PC-3 (cell line): ENCODE results near the gene PTPRF. TPM values are rescaled to one million over a fixed set of nuclear protein-coding genes. Genes with fewer than 3 reads are reported as not detected.

ENCODE experiments used
- ATAC-seq: fragments of 200-7000 bp; cut with Tn5 transposase; 2 replicates; pipeline ENCODE4 v1.9.1; 2020; ENCODE audit warnings: mild to moderate bottlenecking, moderate library complexity
- BruUV-seq: library from RNA; stranded (reverse); fragments of 400-500 nt; replicated peaks from 2 replicates; lab custom pipeline; 2021; lab: Mats Ljungman, UMichigan
- CTCF ChIA-PET: fragments of 300-600 bp; sonication (Branson Sonifier 250); formaldehyde crosslinking; loops from one replicate; lab custom pipeline; 2022; ENCODE audit warnings: antibody characterized with exemption; lab: Charles Lee
- POLR2A ChIA-PET: fragments of 300-600 bp; sonication (Branson Sonifier 250); formaldehyde crosslinking; loops from one replicate; lab custom pipeline; 2022; ENCODE audit warnings: antibody characterized with exemption; ENCODE audit not compliant: unreplicated experiment; lab: Charles Lee
- DNase-seq: peaks from one replicate; pipeline ENCODE4 v3.0.0-alpha.2; 2015
- H2AFZ ChIP-seq: fragments of 300-600 bp; sonication (generic); 2 replicates; pipeline ENCODE4 v1.6.0; 2016; ENCODE audit warnings: antibody characterized with exemption, low read length
- H3F3A ChIP-seq: fragments of 300-600 bp; sonication (generic); one replicate; pipeline ENCODE4 v1.6.0; 2017; ENCODE audit warnings: antibody characterized with exemption, low read length, control low read depth, mild to moderate bottlenecking; ENCODE audit not compliant: unreplicated experiment
- H3K27ac ChIP-seq: fragments of 300-600 bp; sonication (generic); 2 replicates; pipeline ENCODE4 v1.5.1; 2016; ENCODE audit warnings: mild to moderate bottlenecking, low read length
- H3K27me3 ChIP-seq: fragments of 300-600 bp; sonication (generic); 2 replicates; pipeline ENCODE4 v1.6.1; 2016; ENCODE audit warnings: low read length, mixed read lengths
- H3K36me3 ChIP-seq: fragments of 300-600 bp; sonication (generic); 2 replicates; pipeline ENCODE4 v1.6.1; 2016; ENCODE audit warnings: low read depth, mixed run types, low read length, mixed read lengths
- H3K4me1 ChIP-seq: fragments of 300-600 bp; sonication (generic); 2 replicates; pipeline ENCODE4 v1.5.1; 2016; ENCODE audit warnings: low read length; ENCODE audit not compliant: insufficient read depth
- H3K4me2 ChIP-seq: fragments of 300-600 bp; sonication (generic); 2 replicates; pipeline ENCODE4 v1.6.0; 2016; ENCODE audit warnings: low read length
- H3K4me3 ChIP-seq: fragments of 300-600 bp; sonication (generic); 2 replicates; pipeline ENCODE4 v1.5.1; 2016; ENCODE audit warnings: mild to moderate bottlenecking, low read length, mixed read lengths
- H3K79me2 ChIP-seq: fragments of 300-600 bp; sonication (generic); 2 replicates; pipeline ENCODE4 v1.6.1; 2017; ENCODE audit warnings: low read length, mixed read lengths
- H3K9ac ChIP-seq: fragments of 300-600 bp; sonication (generic); 2 replicates; pipeline ENCODE4 v1.6.0; 2016; ENCODE audit warnings: mild to moderate bottlenecking, low read length
- H3K9me2 ChIP-seq: fragments of 300-600 bp; sonication (generic); replicated peaks from 2 replicates; pipeline ENCODE4 v1.6.1; 2016; ENCODE audit warnings: mixed run types, low read length, mixed read lengths
- H3K9me3 ChIP-seq: fragments of 300-600 bp; sonication (generic); 2 replicates; pipeline ENCODE4 v1.6.1; 2016; ENCODE audit warnings: low read length, mixed read lengths
- H4K20me1 ChIP-seq: fragments of 300-600 bp; sonication (generic); 2 replicates; pipeline ENCODE4 v1.6.1; 2016; ENCODE audit warnings: low read length, mixed read lengths
- CTCF ChIP-seq: fragments of 300-600 bp; sonication (generic); conservative IDR thresholded peaks from 2 replicates; pipeline ENCODE4 v1.5.1; 2017; ENCODE audit warnings: antibody characterized with exemption, low read depth, mild to moderate bottlenecking, low read length
- EZH2 ChIP-seq: fragments of 300-600 bp; sonication (generic); IDR thresholded peaks from one replicate; pipeline ENCODE4 v1.6.1; 2017; ENCODE audit warnings: antibody characterized with exemption, mild to moderate bottlenecking, low read length; ENCODE audit not compliant: unreplicated experiment
- EZH2phosphoT487 ChIP-seq: fragments of 300-600 bp; sonication (generic); IDR thresholded peaks from 2 replicates; pipeline ENCODE4 v1.6.1; 2018; ENCODE audit warnings: mild to moderate bottlenecking, antibody characterized with exemption, low read length, borderline replicate concordance
- intact Hi-C: fragments of 100-400 bp; cut with micrococcal nuclease; formaldehyde crosslinking; loops from 2 replicates; pipeline ENCODE4 v1.9.0; 2023
- total RNA-seq: library from RNA; depleted of rRNA; stranded (reverse); fragments of >200 nt; gene quantifications from 2 replicates; pipeline ENCODE4 v1.2.3, GENCODE V29; 2014

The PTPRF gene
- total RNA-seq, 1 experiment from 2014 or later, result 67.4 TPM

GRCh38 chr1:43542527-43543458 is 12.1 kb downstream of the PTPRF start:
- H3F3A ChIP-seq, result no peaks in the 10 kb centered on the region
- H3K27ac ChIP-seq, result no peak overlapping the region
- H3K9ac ChIP-seq, result no peak overlapping the region
- H2AFZ ChIP-seq, result no peak overlapping the region
- peaks cover 56% of the 10 kb centered on the region for H3K79me2 ChIP-seq
- ATAC-seq (no peak), DNase-seq (no peak)
- H3K9me3 ChIP-seq, result no peaks in the 10 kb centered on the region
- ChIA-PET POLR2A (interaction anchor here (0.6 kb wide), 1 partner anchor 109 kb away, joined by 12 read pairs; no protein-coding TSS in a partner anchor), CTCF (no interaction called here)
- H4K20me1 ChIP-seq, result peaks cover 8% of the 10 kb centered on the region; the same call in 1 of the 2 replicates
- H3K27me3 ChIP-seq, result no peaks in the 10 kb centered on the region
- no peak overlapping the region for H3K4me2 ChIP-seq
- intact Hi-C loops, result no loop called here
- H3K4me1 ChIP-seq, result peaks cover 6% of the 10 kb centered on the region
- H3K4me3 ChIP-seq, result no peak overlapping the region
- TF ChIP-seq EZH2phosphoT487, result no peak
- H3K36me3 ChIP-seq, result peaks cover 15% of the 10 kb centered on the region; the same call in 1 of the 2 replicates
- no peaks in the 10 kb centered on the region for H3K9me2 ChIP-seq
- no TSS peak for BruUV-seq

- no peaks in the 10 kb centered on the region for H3F3A ChIP-seq
- no peaks in the 10 kb centered on the region for H3K27me3 ChIP-seq
- H3K4me3 ChIP-seq, result no peak overlapping the region
- H3K79me2 ChIP-seq, result peaks cover 50% of the 10 kb centered on the region
- CTCF ChIA-PET, result no interaction called here
- TF ChIP-seq EZH2 (no peak), EZH2phosphoT487 (no peak)
- POLR2A ChIA-PET, result no interaction called here
- no peak overlapping the region for H3K4me2 ChIP-seq
- H3K4me1 ChIP-seq, result no peaks in the 10 kb centered on the region; the same call in 1 of the 2 replicates
- no peak overlapping the region for H3K9ac ChIP-seq
- H4K20me1 ChIP-seq, result 0 out of 2 replicates have a peak, but pooled peaks cover 3% of the 10 kb centered on the region
- no peaks in the 10 kb centered on the region for H3K9me3 ChIP-seq
- DNase-seq, result no peak
- BruUV-seq, result no TSS peak
- intact Hi-C loops, result no loop called here
- no peak overlapping the region for H3K27ac ChIP-seq
- peaks cover 11% of the 10 kb centered on the region; the same call in 1 of the 2 replicates for H3K36me3 ChIP-seq
- H3K9me2 ChIP-seq, result no peaks in the 10 kb centered on the region
- H2AFZ ChIP-seq, result no peak overlapping the region
- no peak for ATAC-seq
Observed at GRCh38 chr1:43543567-43543966, 12.9 kb downstream of the PTPRF start.

GRCh38 chr1:43545339-43545694 is 14.6 kb downstream of the PTPRF start:
- BruUV-seq, result no TSS peak
- Histone ChIP-seq H3K9me2 (no peaks in the 10 kb centered on the region), H3K4me2 (no peak overlapping the region), H3F3A (no peaks in the 10 kb centered on the region), H3K9ac (no peak overlapping the region), H4K20me1 (no peaks in the 10 kb centered on the region), H3K36me3 (peaks cover 5% of the 10 kb centered on the region; the same call in 1 of the 2 replicates), H3K9me3 (no peaks in the 10 kb centered on the region), H2AFZ (no peak overlapping the region), H3K79me2 (peaks cover 40% of the 10 kb centered on the region), H3K4me1 (peaks cover 14% of the 10 kb centered on the region), H3K4me3 (no peak overlapping the region), H3K27me3 (no peaks in the 10 kb centered on the region), H3K27ac (no peak overlapping the region)
- CTCF ChIA-PET, result no interaction called here
- POLR2A ChIA-PET, result no interaction called here
- DNase-seq, result no peak
- intact Hi-C loops, result no loop called here
- TF ChIP-seq EZH2phosphoT487, result no peak
- TF ChIP-seq CTCF, result no peak
- no peak for TF ChIP-seq EZH2
- no peak for ATAC-seq
